Glutamatergic neuron (in vitro differentiated cells): ENCODE measurements around the gene RB1. TPM values are rescaled to one million over a fixed set of nuclear protein-coding genes. Genes with fewer than 3 reads are reported as not detected.

ENCODE experiments used
- DNase-seq: peaks from one replicate; pipeline ENCODE4 v3.0.0; 2022
- H3K27ac Mint-ChIP-seq: one replicate; pipeline ENCODE4 v1.8.0; 2020; ENCODE audit warnings: mild to moderate bottlenecking, mixed read lengths, inconsistent platforms; ENCODE audit not compliant: unreplicated experiment
- H3K27me3 Mint-ChIP-seq: one replicate; pipeline ENCODE4 v1.8.0; 2020; ENCODE audit warnings: mild to moderate bottlenecking, moderate library complexity, mixed read lengths, inconsistent platforms; ENCODE audit not compliant: unreplicated experiment
- H3K36me3 Mint-ChIP-seq: one replicate; pipeline ENCODE4 v1.8.0; 2020; ENCODE audit warnings: mild to moderate bottlenecking, mixed read lengths, inconsistent platforms; ENCODE audit not compliant: unreplicated experiment
- H3K4me1 Mint-ChIP-seq: one replicate; pipeline ENCODE4 v1.8.0; 2020; ENCODE audit warnings: mild to moderate bottlenecking, low read depth, mixed read lengths, inconsistent platforms; ENCODE audit not compliant: unreplicated experiment
- H3K4me3 Mint-ChIP-seq: one replicate; pipeline ENCODE4 v1.8.0; 2020; ENCODE audit warnings: mild to moderate bottlenecking, mixed read lengths, inconsistent platforms; ENCODE audit not compliant: unreplicated experiment
- H3K9me3 Mint-ChIP-seq: one replicate; pipeline ENCODE4 v1.8.0; 2020; ENCODE audit warnings: mild to moderate bottlenecking, moderate library complexity, mixed read lengths, inconsistent platforms; ENCODE audit not compliant: unreplicated experiment
- CTCF ChIP-seq: fragments of 200-600 bp; sonication (generic); IDR thresholded peaks from one replicate; pipeline ENCODE4 v1.5.0; 2021; ENCODE audit not compliant: partially characterized antibody, unreplicated experiment
- total RNA-seq: library from RNA; stranded (reverse); fragmentation: NEBNext Ultra II Directional; extraction: Animal tissue kit (Norgen Biotek cat#: 25700); gene quantifications from one replicate; pipeline ENCODE4 v1.2.1, GENCODE V29; 2021; ENCODE audit not compliant: unreplicated experiment

The RB1 gene
- total RNA-seq, 1 donor from 2014 or later = 50.3 TPM

GRCh38 chr13:48275507-48275906 is 28.0 kb upstream of the RB1 start:
- TF ChIP-seq CTCF = no peak
- no peak overlapping the region for H3K27ac Mint-ChIP-seq
- H3K4me3 Mint-ChIP-seq = no peak overlapping the region

GRCh38 chr13:48278806-48279205 is 24.7 kb upstream of the RB1 start:
- H3K27me3 Mint-ChIP-seq = no peaks in the 10 kb centered on the region
- DNase-seq = no peak
- H3K4me1 Mint-ChIP-seq = no peaks in the 10 kb centered on the region
- no peaks in the 10 kb centered on the region for H3K9me3 Mint-ChIP-seq
- no peak for TF ChIP-seq CTCF
- no peak overlapping the region for H3K4me3 Mint-ChIP-seq
- no peaks in the 10 kb centered on the region for H3K36me3 Mint-ChIP-seq
- no peak overlapping the region for H3K27ac Mint-ChIP-seq

More at GRCh38 chr13:48275507-48275906, 28.0 kb upstream of the RB1 start:
- no peaks in the 10 kb centered on the region for H3K36me3 Mint-ChIP-seq
- no peaks in the 10 kb centered on the region for H3K9me3 Mint-ChIP-seq
- H3K27me3 Mint-ChIP-seq = no peaks in the 10 kb centered on the region
- no peak for DNase-seq
- no peaks in the 10 kb centered on the region for H3K4me1 Mint-ChIP-seq

- no peaks in the 10 kb centered on the region for H3K4me1 Mint-ChIP-seq
- no peak for TF ChIP-seq CTCF
Measured at GRCh38 chr13:48281556-48281955, 22.0 kb upstream of the RB1 start.

GRCh38 chr13:48291730-48292129 is 11.8 kb upstream of the RB1 start:
- no peaks in the 10 kb centered on the region for H3K9me3 Mint-ChIP-seq

More at GRCh38 chr13:48281556-48281955, 22.0 kb upstream of the RB1 start:
- no peak overlapping the region for H3K27ac Mint-ChIP-seq
- H3K36me3 Mint-ChIP-seq = peaks cover 5% of the 10 kb centered on the region
- DNase-seq = no peak
- no peaks in the 10 kb centered on the region for H3K9me3 Mint-ChIP-seq
- H3K4me3 Mint-ChIP-seq = no peak overlapping the region
- no peaks in the 10 kb centered on the region for H3K27me3 Mint-ChIP-seq

GRCh38 chr13:48292650-48293049 is 10.9 kb upstream of the RB1 start:
- no peak overlapping the region for H3K27ac Mint-ChIP-seq

More at GRCh38 chr13:48291730-48292129, 11.8 kb upstream of the RB1 start:
- H3K27me3 Mint-ChIP-seq = no peaks in the 10 kb centered on the region
- H3K27ac Mint-ChIP-seq = no peak overlapping the region
- no peaks in the 10 kb centered on the region for H3K36me3 Mint-ChIP-seq
- DNase-seq = no peak
- H3K4me1 Mint-ChIP-seq = no peaks in the 10 kb centered on the region
- H3K4me3 Mint-ChIP-seq = no peak overlapping the region
- TF ChIP-seq CTCF = no peak

More at GRCh38 chr13:48292650-48293049, 10.9 kb upstream of the RB1 start:
- Mint-ChIP-seq H3K36me3 (no peaks in the 10 kb centered on the region), H3K4me3 (no peak overlapping the region), H3K27me3 (no peaks in the 10 kb centered on the region), H3K4me1 (no peaks in the 10 kb centered on the region), H3K9me3 (no peaks in the 10 kb centered on the region)
- no peak for DNase-seq
- no peak for TF ChIP-seq CTCF
